ENCODE data around the gene HOXC12.

HOXC12 gene

GRCh38 chr12:53956914-53957536 is 2.3 kb downstream of the HOXC12 start:
- no peak for DNase-seq

GRCh38 chr12:53958128-53958527 is 3.4 kb downstream of the HOXC12 start:
- DNase-seq, result no peak

- no peak for DNase-seq
Measured at GRCh38 chr12:53959314-53959713, 4.6 kb downstream of the HOXC12 start.

GRCh38 chr12:53960187-53961024 is 5.7 kb downstream of the HOXC12 start:
- no peak for DNase-seq

GRCh38 chr12:53961025-53961761 is 6.5 kb downstream of the HOXC12 start:
- DNase-seq, result no peak

- no peak for DNase-seq
Measured at GRCh38 chr12:53963005-53963404, 8.3 kb downstream of the HOXC12 start.

GRCh38 chr12:53963434-53964314 is 9.0 kb downstream of the HOXC12 start:
- DNase-seq, result no peak

GRCh38 chr12:53964315-53964713 is 9.6 kb downstream of the HOXC12 start:
- DNase-seq, result no peak

GRCh38 chr12:53965281-53966084 is 10.8 kb downstream of the HOXC12 start:
- no peak for DNase-seq

GRCh38 chr12:53966085-53966384 is 11.3 kb downstream of the HOXC12 start:
- DNase-seq, result no peak

GRCh38 chr12:53966385-53967133 is 11.9 kb downstream of the HOXC12 start:
- DNase-seq, result no peak

- DNase-seq, result no peak
Measured at GRCh38 chr12:53967421-53967925, 12.8 kb downstream of the HOXC12 start.

- no peak for DNase-seq
Measured at GRCh38 chr12:53968214-53969127, 13.8 kb downstream of the HOXC12 start.

GRCh38 chr12:53969588-53970259 is 15.0 kb downstream of the HOXC12 start:
- no peak for DNase-seq

GRCh38 chr12:53970451-53970850 is 15.7 kb downstream of the HOXC12 start:
- no peak for DNase-seq

- DNase-seq, result no peak
Measured at GRCh38 chr12:53971129-53971528, 16.4 kb downstream of the HOXC12 start.

- DNase-seq, result no peak
Measured at GRCh38 chr12:53971686-53972085, 17.0 kb downstream of the HOXC12 start.

GRCh38 chr12:53972152-53972702 is 17.5 kb downstream of the HOXC12 start:
- DNase-seq, result no peak

GRCh38 chr12:53972722-53973235 is 18.1 kb downstream of the HOXC12 start, which contains the start of gene HOXC11:
HOXC11 (plus strand) TSS chr12:53973126; CDS start chr12:53973242, 116 bp downstream.
- no peak for DNase-seq
